DND-41 (cell line): Measurements from ENCODE around the gene CLIC6.

Experiments
- EZH2 ChIP-seq: IDR thresholded peaks from 3 replicates; pipeline ENCODE4 v1.6.1; 2012; ENCODE audit warnings: borderline replicate concordance, low read depth, mild to moderate bottlenecking, moderate library complexity, low read length, inconsistent platforms; ENCODE audit not compliant: severe bottlenecking
- TF ChIP-seq, protein P1 (sequence below): IDR thresholded peaks from 2 replicates; pipeline ENCODE4 v1.5.1; 2012; ENCODE audit warnings: borderline replicate concordance, low read length, moderate library complexity, mild to moderate bottlenecking; ENCODE audit not compliant: poor library complexity, severe bottlenecking; ENCODE audit errors: extremely low read depth

DNA sequence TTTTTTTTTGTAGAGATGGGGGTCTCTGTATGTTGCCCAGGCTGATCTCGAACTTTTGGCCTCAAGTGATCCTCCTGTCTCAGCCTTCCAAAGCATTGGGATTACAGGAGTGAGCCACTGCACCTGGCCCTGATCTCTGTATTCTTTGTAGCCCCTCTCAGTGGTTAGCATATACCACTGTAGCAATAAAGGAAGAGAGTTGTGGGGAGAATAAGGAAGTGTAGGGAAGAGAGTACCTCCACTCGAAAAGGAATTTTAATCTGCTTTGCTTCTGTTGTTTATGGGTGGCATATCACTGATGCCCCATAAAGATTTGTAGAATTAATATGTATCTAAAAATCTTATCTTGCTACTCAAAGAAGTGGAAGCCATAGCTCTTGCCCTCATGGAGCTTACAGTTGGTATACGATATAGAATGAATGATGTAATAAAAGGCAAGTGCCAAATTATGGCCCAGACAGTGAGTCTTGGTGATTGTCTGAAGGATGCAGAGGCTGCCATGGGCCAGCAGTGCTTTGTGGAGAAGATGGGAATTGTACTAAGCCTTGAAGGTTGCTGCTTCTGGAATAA, 96.0 kb downstream of the CLIC6 start:
- TF ChIP-seq, protein P1, sequence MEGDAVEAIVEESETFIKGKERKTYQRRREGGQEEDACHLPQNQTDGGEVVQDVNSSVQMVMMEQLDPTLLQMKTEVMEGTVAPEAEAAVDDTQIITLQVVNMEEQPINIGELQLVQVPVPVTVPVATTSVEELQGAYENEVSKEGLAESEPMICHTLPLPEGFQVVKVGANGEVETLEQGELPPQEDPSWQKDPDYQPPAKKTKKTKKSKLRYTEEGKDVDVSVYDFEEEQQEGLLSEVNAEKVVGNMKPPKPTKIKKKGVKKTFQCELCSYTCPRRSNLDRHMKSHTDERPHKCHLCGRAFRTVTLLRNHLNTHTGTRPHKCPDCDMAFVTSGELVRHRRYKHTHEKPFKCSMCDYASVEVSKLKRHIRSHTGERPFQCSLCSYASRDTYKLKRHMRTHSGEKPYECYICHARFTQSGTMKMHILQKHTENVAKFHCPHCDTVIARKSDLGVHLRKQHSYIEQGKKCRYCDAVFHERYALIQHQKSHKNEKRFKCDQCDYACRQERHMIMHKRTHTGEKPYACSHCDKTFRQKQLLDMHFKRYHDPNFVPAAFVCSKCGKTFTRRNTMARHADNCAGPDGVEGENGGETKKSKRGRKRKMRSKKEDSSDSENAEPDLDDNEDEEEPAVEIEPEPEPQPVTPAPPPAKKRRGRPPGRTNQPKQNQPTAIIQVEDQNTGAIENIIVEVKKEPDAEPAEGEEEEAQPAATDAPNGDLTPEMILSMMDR = no peak
- no peak for TF ChIP-seq EZH2
